D721Med (cell line): Measurements from ENCODE around the gene SUV39H2.
"Not testable (repeated sequence)": the region's sequence is repeated elsewhere in the genome, so short reads cannot be mapped to it uniquely, and the experiment has no call there.

Source experiments
- DNase-seq: peaks from one replicate; pipeline ENCODE4 v3.0.0; 2011; ENCODE audit warnings: low spot score; ENCODE audit not compliant: insufficient read length
- FAIRE-seq: peaks from 2 replicates; lab custom pipeline; 2011; peaks lifted over from hg19 to GRCh38; lab: Jason Lieb, UNC
- CTCF ChIP-seq: IDR thresholded peaks from 2 replicates; pipeline ENCODE4 v1.5.1; 2012; ENCODE audit warnings: mild to moderate bottlenecking, control low read depth; ENCODE audit not compliant: insufficient read depth; ENCODE audit errors: missing control alignments

Gene SUV39H2

DNA sequence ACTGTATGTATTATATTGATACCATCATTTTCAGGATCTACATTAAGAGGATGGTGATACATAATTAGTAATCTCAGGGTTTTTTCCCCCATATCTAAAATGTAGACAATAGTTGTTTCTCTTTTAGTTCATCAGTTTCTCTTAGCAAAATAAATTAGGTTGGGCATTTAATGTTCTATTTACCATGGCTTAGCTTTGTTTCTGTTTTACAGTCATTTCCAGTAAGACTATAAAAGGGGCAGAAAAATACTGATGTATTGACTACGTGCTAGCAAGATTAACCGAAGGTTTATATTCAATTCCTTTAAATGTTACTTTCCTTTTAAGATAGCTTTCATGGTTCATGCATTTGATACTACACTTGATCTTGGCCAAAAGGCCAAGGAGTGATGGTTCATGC lies 26.2 kb downstream of the SUV39H2 start:
- DNase-seq (no peak), FAIRE-seq (no peak)
- TF ChIP-seq CTCF = no peak

GRCh38 chr10:14905890-14906289 lies 27.2 kb downstream of the SUV39H2 start:
- no peak for TF ChIP-seq CTCF
- DNase-seq = no peak
- no peak for FAIRE-seq

DNA sequence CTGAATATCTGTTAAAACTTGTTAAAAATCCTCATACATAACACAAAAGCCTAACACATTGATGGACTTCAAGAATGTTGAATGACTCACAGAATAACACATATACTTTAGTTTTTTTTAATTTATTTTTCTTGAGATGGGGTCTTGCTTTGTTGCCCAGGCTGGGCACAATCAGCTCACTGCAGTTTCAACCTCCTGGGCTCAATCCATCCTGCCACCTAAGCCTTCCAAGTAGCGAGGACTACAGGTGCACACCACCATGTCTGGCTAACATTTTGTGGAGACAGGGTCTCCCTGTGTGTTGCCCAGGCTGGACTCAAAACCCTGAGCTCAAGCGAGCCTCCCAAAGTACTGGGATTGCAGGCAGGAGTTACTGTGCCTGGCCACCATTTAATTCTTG lies 28.1 kb downstream of the SUV39H2 start:
- DNase-seq (no peak), FAIRE-seq (no peak)
- TF ChIP-seq CTCF = no peak

DNA sequence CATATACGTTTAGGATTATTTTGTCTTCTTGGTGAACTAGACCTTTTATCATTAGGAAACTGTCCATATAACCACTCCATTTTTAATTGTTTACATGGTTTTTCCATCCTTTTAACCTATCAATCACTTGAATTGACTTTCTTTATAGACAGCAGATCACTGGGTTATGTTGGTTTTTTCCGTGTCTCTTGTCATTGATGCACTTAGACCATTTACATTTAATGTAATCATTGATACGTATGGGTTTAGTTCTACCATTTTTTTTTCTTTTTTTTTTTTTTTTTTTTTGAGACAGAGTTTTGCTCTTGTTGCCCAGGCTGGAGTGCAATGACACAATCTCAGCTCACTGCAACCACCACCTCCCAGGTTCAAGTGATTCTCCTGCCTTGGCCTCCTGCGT lies 28.9 kb downstream of the SUV39H2 start:
- not testable (repeated sequence) for DNase-seq, FAIRE-seq

- TF ChIP-seq CTCF = no peak
- DNase-seq = no peak
- FAIRE-seq = no peak
Observed at GRCh38 chr10:14909101-14909500, 30.4 kb downstream of the SUV39H2 start.

DNA sequence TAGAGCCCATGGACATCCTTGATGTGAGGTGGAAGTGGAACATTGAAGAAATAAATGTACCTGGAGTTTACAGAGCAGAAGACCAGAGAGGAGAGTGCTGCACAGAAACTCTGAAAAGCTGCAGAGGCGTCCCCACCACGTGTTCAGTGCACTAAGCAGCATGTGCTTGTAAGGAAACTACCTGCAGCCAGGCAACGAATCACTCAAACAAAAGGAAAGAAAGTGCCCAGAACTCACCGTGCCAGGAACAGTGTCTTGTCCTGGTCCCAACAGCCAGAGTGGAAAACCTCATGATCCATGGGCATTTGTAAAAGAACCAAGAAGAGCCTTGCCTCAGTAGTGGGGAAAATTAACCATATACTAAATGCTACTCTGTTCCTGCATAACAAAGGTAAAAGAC lies 32.3 kb downstream of the SUV39H2 start:
- no peak for FAIRE-seq
- no peak for TF ChIP-seq CTCF

GRCh38 chr10:14911801-14912200 lies 33.1 kb downstream of the SUV39H2 start:
- TF ChIP-seq CTCF = no peak
- FAIRE-seq (no peak), DNase-seq (no peak)

More for the DNA sequence above, 32.3 kb downstream of the SUV39H2 start:
- DNase-seq = no peak

DNA sequence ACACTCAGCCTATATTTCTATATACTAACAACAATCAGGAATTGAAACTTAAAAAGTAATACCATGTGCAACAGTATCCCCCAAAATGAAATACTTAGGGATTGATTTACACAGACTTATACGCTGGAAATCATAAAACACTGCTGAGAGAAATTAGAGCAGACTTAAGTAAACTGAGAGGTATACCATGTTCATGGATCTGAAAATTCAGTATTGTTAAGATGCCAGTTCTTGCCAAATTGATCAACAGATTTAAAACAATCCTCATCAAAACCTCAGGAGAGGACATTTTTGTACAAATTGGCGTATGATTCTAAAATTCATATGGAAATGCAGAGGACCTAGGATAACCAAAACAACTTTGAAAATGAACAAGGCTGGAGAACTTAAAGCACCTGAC lies 37.9 kb downstream of the SUV39H2 start:
- FAIRE-seq = no peak
- DNase-seq = no peak
- no peak for TF ChIP-seq CTCF
